Activated naive CD4-positive, alpha-beta T cell treated with anti-CD3 and anti-CD28 coated beads for 36 hours (primary cell): ENCODE data around the gene PHKA1. TPM values are rescaled to one million over a fixed set of nuclear protein-coding genes. Genes with fewer than 3 reads are reported as not detected.

Source experiments
- CTCF ChIA-PET: fragments of 350-600 bp; sonication (Branson Sonifier 250); formaldehyde crosslinking; loops from one replicate; lab custom pipeline; 2021; ENCODE audit warnings: antibody characterized with exemption; lab: Charles Lee
- DNase-seq: peaks from one replicate; pipeline ENCODE4 v3.0.0-alpha.2; 2020
- H3K27ac Mint-ChIP-seq: one replicate; pipeline ENCODE4 v1.8.0; 2021; ENCODE audit warnings: mild to moderate bottlenecking, mixed read lengths
- H3K27me3 Mint-ChIP-seq: one replicate; pipeline ENCODE4 v1.8.0; 2021; ENCODE audit warnings: low read depth, mixed read lengths
- H3K36me3 Mint-ChIP-seq: one replicate; pipeline ENCODE4 v1.8.0; 2021; ENCODE audit warnings: low read depth, mixed read lengths
- H3K4me1 Mint-ChIP-seq: one replicate; pipeline ENCODE4 v1.8.0; 2021; ENCODE audit warnings: low read depth, mixed read lengths
- H3K4me3 Mint-ChIP-seq: one replicate; pipeline ENCODE4 v1.8.0; 2021; ENCODE audit warnings: mild to moderate bottlenecking, moderate library complexity, mixed read lengths
- H3K9me3 Mint-ChIP-seq: one replicate; pipeline ENCODE4 v1.8.0; 2021; ENCODE audit warnings: mixed read lengths
- intact Hi-C: fragments of 100-400 bp; cut with micrococcal nuclease; formaldehyde crosslinking; loops from one replicate; pipeline ENCODE4 v1.15.1; 2023
- total RNA-seq, 2 experiments: library from RNA; stranded (reverse); gene quantifications; one replicate each; pipeline ENCODE4 v1.2.3, GENCODE V29; 2021

The PHKA1 gene
- total RNA-seq, 2 experiments from 2014 or later, result 5.8 to 6.5 TPM

DNA sequence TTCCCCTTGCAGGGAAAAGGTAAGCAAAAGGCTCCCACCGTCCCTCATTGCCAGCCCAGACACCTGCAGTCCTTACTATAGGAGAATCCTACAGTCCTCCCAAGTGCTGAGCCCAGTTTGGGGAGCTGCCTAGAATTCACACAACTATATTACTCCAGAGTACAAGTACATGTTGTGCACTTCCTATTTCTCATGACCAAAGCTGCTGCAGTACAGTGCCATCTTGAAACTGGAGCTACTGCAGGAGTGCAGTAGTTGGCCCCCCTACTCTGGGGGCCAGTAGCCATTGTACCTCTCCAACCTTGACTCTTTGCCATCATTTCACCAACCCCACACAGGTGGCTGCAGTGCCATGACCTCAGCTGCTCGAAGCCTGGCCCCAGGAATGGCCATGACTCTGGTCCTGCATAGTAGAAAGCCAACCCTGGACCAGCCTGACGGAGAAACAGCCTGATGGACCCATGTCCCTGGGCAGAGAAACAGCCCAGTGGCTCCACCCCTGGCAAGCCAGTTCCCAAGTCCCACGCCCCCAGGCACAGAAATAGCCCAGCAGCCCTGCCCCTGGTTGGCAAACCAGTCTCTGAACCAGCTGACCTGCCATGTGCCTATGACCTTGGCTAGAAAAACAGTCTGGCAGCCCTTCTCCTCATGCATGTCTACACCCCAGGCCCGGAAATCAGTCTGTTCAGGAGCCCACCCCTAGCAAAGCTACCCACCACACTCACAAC, 51.9 kb downstream of the PHKA1 start:
- Mint-ChIP-seq H3K27ac (no peak overlapping the region), H3K9me3 (peaks cover 3% of the 10 kb centered on the region), H3K4me1 (peaks cover 3% of the 10 kb centered on the region), H3K27me3 (no peaks in the 10 kb centered on the region), H3K36me3 (peaks cover 1% of the 10 kb centered on the region), H3K4me3 (no peak overlapping the region)
- intact Hi-C loops, result no loop called here
- DNase-seq, result no peak
- CTCF ChIA-PET, result no interaction called here

DNA sequence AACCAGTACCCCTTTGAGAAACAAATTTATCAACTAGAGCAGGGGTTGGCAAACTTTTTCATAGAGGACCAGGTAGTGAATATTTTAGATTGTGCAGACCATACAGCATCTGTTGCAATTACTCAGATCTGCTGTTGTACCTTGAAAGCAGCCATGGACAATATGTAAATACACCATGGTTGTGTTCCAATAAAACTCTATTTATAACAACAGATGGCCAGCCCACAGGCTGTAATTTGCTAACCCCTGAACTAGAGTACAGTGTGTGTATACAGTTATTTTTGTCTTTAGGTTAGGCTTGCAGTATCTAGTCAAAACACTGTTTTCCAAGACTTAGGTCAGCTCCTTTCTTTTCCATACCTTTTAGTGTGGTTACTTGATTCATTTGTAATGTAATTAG, 54.4 kb downstream of the PHKA1 start:
- peaks cover 6% of the 10 kb centered on the region for H3K36me3 Mint-ChIP-seq
- DNase-seq, result no peak
- H3K4me1 Mint-ChIP-seq, result peaks cover 3% of the 10 kb centered on the region
- no peak overlapping the region for H3K27ac Mint-ChIP-seq
- H3K9me3 Mint-ChIP-seq, result peaks cover 3% of the 10 kb centered on the region
- intact Hi-C loops, result no loop called here
- no peak overlapping the region for H3K4me3 Mint-ChIP-seq
- CTCF ChIA-PET, result no interaction called here
- H3K27me3 Mint-ChIP-seq, result no peaks in the 10 kb centered on the region

DNA sequence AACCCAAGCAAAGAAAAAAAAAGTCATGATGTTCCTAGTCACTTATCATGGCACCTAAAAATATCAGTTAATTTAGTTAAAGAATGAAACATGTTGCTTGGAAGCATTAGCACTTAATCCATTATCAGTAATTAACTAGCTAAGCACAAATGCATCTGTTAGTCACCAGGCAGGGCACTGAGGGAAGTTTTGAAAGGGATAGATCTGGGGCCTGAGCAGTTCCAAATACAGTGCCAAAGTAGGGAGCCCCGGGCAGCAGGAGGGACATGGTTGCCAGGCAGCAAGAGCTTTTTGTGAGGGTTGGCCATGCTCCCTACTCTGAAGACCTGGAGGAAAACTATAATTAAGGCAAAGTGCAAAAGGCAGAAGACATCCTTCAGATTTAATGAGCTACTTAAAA, 62.0 kb downstream of the PHKA1 start:
- no peaks in the 10 kb centered on the region for H3K4me1 Mint-ChIP-seq
- intact Hi-C loops, result no loop called here
- CTCF ChIA-PET, result no interaction called here
- no peaks in the 10 kb centered on the region for H3K9me3 Mint-ChIP-seq
- no peaks in the 10 kb centered on the region for H3K27me3 Mint-ChIP-seq
- peaks cover 8% of the 10 kb centered on the region for H3K36me3 Mint-ChIP-seq
- H3K27ac Mint-ChIP-seq, result no peak overlapping the region
- H3K4me3 Mint-ChIP-seq, result no peak overlapping the region
- DNase-seq, result no peak

DNA sequence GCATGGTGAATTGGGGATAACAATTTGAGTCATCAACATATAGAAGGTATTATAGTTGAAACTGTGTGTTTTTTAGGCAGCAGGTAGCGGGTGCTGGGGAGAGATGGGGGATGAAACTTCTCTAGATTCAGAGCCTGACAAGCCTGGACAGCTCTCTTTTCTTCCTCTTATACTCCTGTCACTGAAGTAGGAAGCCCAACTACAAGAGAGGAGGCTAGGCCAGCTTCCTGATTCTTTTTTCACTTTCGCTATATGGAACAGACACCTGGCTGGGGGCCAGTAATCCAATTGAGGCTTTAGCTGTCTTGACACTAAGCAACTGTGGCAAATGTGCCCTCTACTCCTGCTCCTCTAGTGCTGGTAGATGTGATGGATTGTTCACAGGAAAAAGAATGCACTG, 69.2 kb downstream of the PHKA1 start:
- Mint-ChIP-seq H3K36me3 (peaks cover 3% of the 10 kb centered on the region), H3K4me3 (no peak overlapping the region), H3K27ac (no peak overlapping the region), H3K9me3 (no peaks in the 10 kb centered on the region), H3K4me1 (no peaks in the 10 kb centered on the region), H3K27me3 (no peaks in the 10 kb centered on the region)
- no peak for DNase-seq
- CTCF ChIA-PET, result interaction anchor here (0.6 kb wide), 1 partner anchor 1427 kb away, joined by 6 read pairs; no protein-coding TSS in a partner anchor
- intact Hi-C loops, result no loop called here

DNA sequence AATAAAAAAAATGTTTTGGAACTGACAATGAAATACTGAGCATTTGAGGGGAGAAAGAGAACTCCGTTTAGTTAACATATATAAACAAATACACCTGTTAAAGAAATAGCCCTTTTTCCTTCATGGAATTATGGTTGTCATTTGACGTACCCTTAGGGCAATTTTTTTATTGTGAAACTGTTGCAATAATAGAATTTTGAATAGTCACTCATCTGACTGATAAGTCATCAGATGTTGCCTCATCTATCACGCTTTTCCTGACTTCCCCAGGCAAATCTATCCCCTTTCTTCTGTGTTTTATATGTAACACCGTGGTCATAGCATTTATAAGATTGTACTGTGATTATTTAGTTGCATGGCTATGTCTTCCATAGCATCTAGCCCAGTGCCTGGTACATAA, 72.5 kb downstream of the PHKA1 start:
- no peak for DNase-seq
- Mint-ChIP-seq H3K36me3 (peaks cover 6% of the 10 kb centered on the region), H3K9me3 (no peaks in the 10 kb centered on the region), H3K27ac (no peak overlapping the region), H3K4me1 (no peaks in the 10 kb centered on the region), H3K27me3 (no peaks in the 10 kb centered on the region), H3K4me3 (no peak overlapping the region)
- intact Hi-C loops, result no loop called here
- CTCF ChIA-PET, result no interaction called here

DNA sequence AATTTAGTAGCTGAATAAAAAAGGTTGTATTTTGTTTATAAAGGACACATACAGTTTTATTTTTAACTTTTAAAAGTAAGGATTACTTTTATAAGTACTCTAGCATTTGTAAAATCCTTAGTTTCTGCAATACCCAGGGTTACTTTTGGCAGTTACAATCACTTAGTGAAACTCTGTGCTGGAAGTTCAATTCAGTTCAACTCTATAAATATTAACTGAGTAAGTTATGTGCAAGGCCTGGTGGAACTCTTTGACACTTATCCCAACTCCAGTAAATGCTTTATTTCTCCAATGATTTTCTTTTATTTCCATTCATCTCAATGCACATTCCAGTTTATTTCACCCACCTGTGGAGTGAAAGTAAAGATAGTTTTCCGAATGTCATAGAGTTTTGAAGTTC, 78.2 kb downstream of the PHKA1 start:
- Mint-ChIP-seq H3K4me3 (no peak overlapping the region), H3K4me1 (no peaks in the 10 kb centered on the region), H3K36me3 (peaks cover 6% of the 10 kb centered on the region), H3K27me3 (no peaks in the 10 kb centered on the region), H3K27ac (no peak overlapping the region), H3K9me3 (no peaks in the 10 kb centered on the region)
- intact Hi-C loops, result no loop called here
- DNase-seq, result no peak
- CTCF ChIA-PET, result no interaction called here

DNA sequence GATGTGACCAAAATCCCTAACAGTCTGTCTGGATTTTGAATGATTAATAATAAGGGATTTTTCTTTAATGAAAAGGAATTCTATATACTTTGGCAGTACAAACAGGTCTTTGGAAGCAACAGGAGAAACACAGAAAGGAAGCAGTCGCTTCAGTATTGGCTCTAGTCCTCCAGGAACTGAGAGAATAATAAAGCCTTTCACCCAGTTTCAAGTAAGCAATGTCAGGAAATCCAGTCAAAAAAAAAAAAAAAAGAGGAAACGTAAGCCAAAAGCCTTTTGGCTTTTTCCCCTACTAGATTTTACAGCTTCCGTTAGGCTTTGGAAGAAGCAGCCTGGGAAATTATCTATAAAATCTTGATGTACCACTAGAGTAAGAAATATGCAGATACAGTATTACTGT, 79.8 kb downstream of the PHKA1 start:
- Mint-ChIP-seq H3K27me3 (no peaks in the 10 kb centered on the region), H3K4me1 (no peaks in the 10 kb centered on the region), H3K27ac (no peak overlapping the region), H3K9me3 (no peaks in the 10 kb centered on the region), H3K4me3 (no peak overlapping the region), H3K36me3 (peaks cover 5% of the 10 kb centered on the region)
- no peak for DNase-seq
- intact Hi-C loops, result no loop called here
- CTCF ChIA-PET, result no interaction called here

DNA sequence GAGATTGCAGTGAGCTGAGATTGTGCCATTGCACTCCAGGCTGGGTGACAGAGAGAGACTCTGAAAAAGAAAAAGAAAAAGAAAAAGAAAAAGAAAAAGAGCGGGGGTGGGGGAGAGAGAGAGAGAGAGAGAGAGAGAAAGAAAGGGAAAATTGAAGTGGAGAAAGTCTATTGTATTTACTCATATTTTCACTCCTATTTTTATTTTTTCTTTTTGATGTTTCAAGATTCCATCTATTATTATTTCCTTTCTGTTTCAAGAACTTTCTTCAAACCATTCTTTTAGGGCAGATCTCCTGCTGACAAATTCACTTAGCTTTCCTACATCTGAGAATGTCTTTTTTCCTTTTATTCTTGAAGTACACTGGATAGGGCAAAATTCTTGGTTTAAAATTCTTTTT, 83.9 kb downstream of the PHKA1 start:
- intact Hi-C loops, result no loop called here
- peaks cover under 1% of the 10 kb centered on the region for H3K27me3 Mint-ChIP-seq
- H3K4me1 Mint-ChIP-seq, result no peaks in the 10 kb centered on the region
- no peak overlapping the region for H3K4me3 Mint-ChIP-seq
- no peak for DNase-seq
- CTCF ChIA-PET, result interaction anchor here (0.6 to 0.7 kb wide), 2 partner anchors 44 to 314 kb away, joined by 3 to 5 read pairs; no protein-coding TSS in a partner anchor
- peaks cover 4% of the 10 kb centered on the region for H3K36me3 Mint-ChIP-seq
- no peak overlapping the region for H3K27ac Mint-ChIP-seq
- no peaks in the 10 kb centered on the region for H3K9me3 Mint-ChIP-seq

DNA sequence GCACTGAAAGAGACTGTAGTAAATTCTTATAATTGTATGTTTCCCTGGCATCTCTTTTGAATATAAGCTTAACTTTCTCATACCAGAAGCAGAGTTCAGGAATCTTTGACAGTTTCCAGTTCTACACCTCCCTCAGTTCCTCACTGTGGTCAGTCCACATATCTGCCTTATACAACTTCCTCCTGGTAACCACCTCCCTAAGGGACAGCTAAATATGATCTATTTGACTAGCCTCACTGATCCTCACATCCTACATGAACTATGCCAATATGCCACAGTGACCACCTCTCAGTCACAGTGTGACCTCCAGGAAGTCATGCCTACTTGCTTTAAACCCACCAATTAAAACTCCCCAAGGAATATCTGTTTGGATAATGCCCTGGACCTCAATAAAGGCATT, 89.9 kb downstream of the PHKA1 start:
- no peak overlapping the region for H3K4me3 Mint-ChIP-seq
- H3K36me3 Mint-ChIP-seq, result peaks cover 8% of the 10 kb centered on the region
- intact Hi-C loops, result loop anchor here (5.0 to 10.0 kb wide), 5 partner anchors 317 to 1668 kb away; partner anchors contain the start of genes CITED1, CXCR3 and IL2RG
- no peak for DNase-seq
- no peak overlapping the region for H3K27ac Mint-ChIP-seq
- H3K9me3 Mint-ChIP-seq, result peaks cover 2% of the 10 kb centered on the region
- H3K4me1 Mint-ChIP-seq, result peaks cover 21% of the 10 kb centered on the region
- CTCF ChIA-PET, result no interaction called here
- H3K27me3 Mint-ChIP-seq, result peaks cover 9% of the 10 kb centered on the region

DNA sequence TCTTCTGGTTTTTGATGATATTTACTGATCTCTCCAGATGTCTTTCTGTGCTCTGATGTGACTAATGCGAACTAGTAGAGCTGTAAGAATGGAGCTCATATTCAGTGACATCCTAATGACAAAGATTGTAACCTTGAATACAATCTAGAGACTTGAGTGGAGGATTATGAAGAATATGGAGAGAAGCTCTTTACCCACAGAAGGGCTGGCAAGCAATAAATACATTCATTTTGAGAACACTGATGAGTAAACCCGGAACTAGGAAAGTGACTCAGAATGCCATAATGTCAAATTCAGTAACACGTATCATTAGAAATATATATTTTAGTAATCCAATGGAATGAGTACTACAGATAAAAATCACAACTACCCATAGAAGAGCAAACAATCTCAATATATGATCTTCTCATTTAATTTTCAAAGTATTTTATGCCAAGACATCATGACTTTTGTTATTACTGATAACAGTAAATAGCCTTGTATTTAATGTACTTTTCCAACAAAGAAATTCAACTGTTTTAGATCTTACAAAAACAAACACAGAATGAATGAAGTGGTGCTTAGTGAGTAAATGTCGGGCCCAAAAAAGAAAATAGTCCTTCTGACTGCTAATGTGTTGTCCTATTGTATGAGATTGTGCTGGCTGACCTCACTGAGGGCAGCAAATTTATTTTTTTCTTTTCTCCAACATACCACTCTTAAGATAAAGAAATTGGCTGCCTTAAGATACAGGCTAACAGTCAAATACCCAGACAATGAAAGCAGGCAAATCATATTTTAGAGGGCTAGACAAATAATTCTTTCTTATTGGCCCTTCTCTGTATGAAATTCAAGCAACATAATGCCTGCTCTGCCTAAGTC, 92.3 kb downstream of the PHKA1 start:
- peaks cover 2% of the 10 kb centered on the region for H3K9me3 Mint-ChIP-seq
- H3K27me3 Mint-ChIP-seq, result peaks cover 9% of the 10 kb centered on the region
- CTCF ChIA-PET, result no interaction called here
- H3K27ac Mint-ChIP-seq, result peak overlapping the region; percentile 90
- peaks cover 10% of the 10 kb centered on the region for H3K36me3 Mint-ChIP-seq
- DNase-seq, result peak; percentile 7
- H3K4me1 Mint-ChIP-seq, result peaks cover 21% of the 10 kb centered on the region
- no peak overlapping the region for H3K4me3 Mint-ChIP-seq
- intact Hi-C loops, result loop anchor here (1.0 to 10.0 kb wide), 11 partner anchors 18 to 1670 kb away; partner anchors contain the start of genes CITED1, CXCR3, HDAC8 and IL2RG

DNA sequence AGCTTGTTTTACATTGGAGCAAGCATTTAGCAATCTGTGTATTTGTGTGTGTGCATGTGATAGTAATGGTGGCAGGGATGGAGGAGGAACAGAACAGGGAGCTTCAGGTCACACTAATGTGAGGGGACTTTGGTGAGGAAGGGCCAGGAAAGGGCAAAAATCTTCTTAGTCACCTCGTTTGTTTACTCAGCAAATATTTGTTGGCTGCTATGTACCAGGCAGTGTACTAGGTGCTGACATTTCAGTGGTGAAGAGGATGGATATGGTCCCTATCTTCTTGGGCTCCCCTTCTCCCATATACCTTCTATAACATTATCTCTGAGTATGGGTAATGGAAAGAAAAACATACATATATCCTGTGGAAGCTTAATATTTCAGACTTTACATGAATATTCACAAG, 92.9 kb downstream of the PHKA1 start:
- no peak overlapping the region for H3K4me3 Mint-ChIP-seq
- CTCF ChIA-PET, result no interaction called here

DNA sequence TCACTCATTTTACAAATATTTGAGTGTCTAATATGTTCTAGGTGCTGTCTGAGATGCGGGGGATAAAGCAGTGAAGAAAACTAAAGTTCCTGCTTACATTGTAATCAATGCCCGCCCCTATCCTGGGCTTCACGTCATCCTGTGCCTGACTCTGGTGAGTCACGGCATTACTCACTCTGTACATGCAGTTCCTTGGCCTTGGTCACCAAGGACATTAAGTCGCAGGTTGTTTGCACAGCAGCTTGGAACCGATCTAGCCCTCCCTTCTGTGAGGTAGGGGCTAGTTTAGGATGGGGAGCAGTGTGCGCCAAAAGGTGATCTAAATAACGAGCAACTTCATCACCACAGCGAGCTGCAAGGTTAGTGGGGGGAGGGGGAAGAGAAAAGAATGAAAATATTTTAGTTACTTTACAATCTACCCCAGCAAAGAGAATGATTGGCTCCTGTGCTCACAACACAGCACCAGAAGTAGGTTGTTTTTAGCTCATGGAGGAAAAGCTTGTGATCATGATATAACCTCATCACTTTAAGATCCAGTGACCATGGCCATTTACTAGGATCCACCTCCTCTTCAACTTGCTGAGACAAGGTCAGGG, 93.5 kb downstream of the PHKA1 start:
- peak overlapping the region; percentile 90 for H3K27ac Mint-ChIP-seq
- DNase-seq, result peak; percentile 64
- intact Hi-C loops, result loop anchor here (1.0 to 10.0 kb wide), 11 partner anchors 16 to 1672 kb away; partner anchors contain the start of genes CITED1, CXCR3, HDAC8 and IL2RG
- H3K27me3 Mint-ChIP-seq, result peaks cover 12% of the 10 kb centered on the region
- peaks cover 9% of the 10 kb centered on the region for H3K36me3 Mint-ChIP-seq
- H3K9me3 Mint-ChIP-seq, result peaks cover 2% of the 10 kb centered on the region
- CTCF ChIA-PET, result no interaction called here
- H3K4me1 Mint-ChIP-seq, result peaks cover 21% of the 10 kb centered on the region
- H3K4me3 Mint-ChIP-seq, result no peak overlapping the region

More for the DNA sequence above, 92.9 kb downstream of the PHKA1 start:
- peak overlapping the region; percentile 90 for H3K27ac Mint-ChIP-seq
- intact Hi-C loops, result loop anchor here (1.0 to 10.0 kb wide), 11 partner anchors 17 to 1671 kb away; partner anchors contain the start of genes CITED1, CXCR3, HDAC8 and IL2RG
- H3K9me3 Mint-ChIP-seq, result peaks cover 2% of the 10 kb centered on the region
- H3K4me1 Mint-ChIP-seq, result peaks cover 21% of the 10 kb centered on the region
- H3K27me3 Mint-ChIP-seq, result peaks cover 9% of the 10 kb centered on the region
- H3K36me3 Mint-ChIP-seq, result peaks cover 10% of the 10 kb centered on the region
- DNase-seq, result no peak
